Fibroblast of the conjunctiva (primary cell): ENCODE data around the gene NME7.
A peak's percentile ranks its signal among the peaks of the same experiment; 100 is the strongest.
"Not testable (repeated sequence)": the region's sequence is repeated elsewhere in the genome, so short reads cannot be mapped to it uniquely, and the experiment has no call there.

ENCODE experiments used
- DNase-seq: peaks from one replicate; pipeline ENCODE4 v3.0.0-alpha.2; 2010; ENCODE audit warnings: low read depth

Gene NME7

GRCh38 chr1:169340882-169341281 lies 26.7 kb downstream of the NME7 start:
- DNase-seq = no peak

GRCh38 chr1:169339773-169340172 lies 27.8 kb downstream of the NME7 start:
- DNase-seq = no peak

GRCh38 chr1:169338617-169339016 lies 29.0 kb downstream of the NME7 start:
- DNase-seq = no peak

GRCh38 chr1:169336947-169337715 lies 30.5 kb downstream of the NME7 start:
- not testable (repeated sequence) for DNase-seq

GRCh38 chr1:169334727-169335126 lies 32.9 kb downstream of the NME7 start:
- DNase-seq = not testable (repeated sequence)

GRCh38 chr1:169330927-169331326 lies 36.7 kb downstream of the NME7 start:
- DNase-seq = no peak

- no peak for DNase-seq
Measured at GRCh38 chr1:169329383-169329782, 38.2 kb downstream of the NME7 start.

GRCh38 chr1:169327875-169328274 lies 39.7 kb downstream of the NME7 start:
- DNase-seq = no peak

- DNase-seq = peak; percentile 4
Measured at GRCh38 chr1:169326956-169327268, 40.7 kb downstream of the NME7 start.

GRCh38 chr1:169326261-169326955 lies 41.2 kb downstream of the NME7 start:
- no peak for DNase-seq

GRCh38 chr1:169325117-169325516 lies 42.5 kb downstream of the NME7 start:
- DNase-seq = no peak

GRCh38 chr1:169322138-169322537 lies 45.5 kb downstream of the NME7 start:
- no peak for DNase-seq

GRCh38 chr1:169321539-169321938 lies 46.1 kb downstream of the NME7 start:
- DNase-seq = no peak

- no peak for DNase-seq
Measured at GRCh38 chr1:169318536-169319244, 48.9 kb downstream of the NME7 start.

GRCh38 chr1:169316556-169316955 lies 51.0 kb downstream of the NME7 start:
- no peak for DNase-seq

GRCh38 chr1:169312084-169312954 lies 55.3 kb downstream of the NME7 start:
- peak; percentile 68 for DNase-seq

- no peak for DNase-seq
Measured at GRCh38 chr1:169309178-169310166, 58.1 kb downstream of the NME7 start.

GRCh38 chr1:169308313-169309039 lies 59.1 kb downstream of the NME7 start:
- no peak for DNase-seq

- no peak for DNase-seq
Measured at GRCh38 chr1:169307176-169307575, 60.4 kb downstream of the NME7 start.

- DNase-seq = no peak
Measured at GRCh38 chr1:169305948-169306347, 61.6 kb downstream of the NME7 start.
